HS-5 (cell line): ENCODE measurements around the gene EGLN3.
"Not testable (repeated sequence)": the region's sequence is repeated elsewhere in the genome, so short reads cannot be mapped to it uniquely, and the experiment has no call there.

Experiments used
- DNase-seq: peaks from one replicate; pipeline ENCODE4 v3.0.0-alpha.2; 2012; ENCODE audit warnings: low read depth

Gene EGLN3

GRCh38 chr14:33934938-33935337 lies 15.9 kb downstream of the EGLN3 start:
- no peak for DNase-seq

- DNase-seq, result no peak
These were observed 16.7 kb downstream of the EGLN3 start for GRCh38 chr14:33934043-33934750.

GRCh38 chr14:33933386-33933933 lies 17.4 kb downstream of the EGLN3 start:
- DNase-seq, result no peak

- no peak for DNase-seq
These were observed 18.1 kb downstream of the EGLN3 start for GRCh38 chr14:33932576-33933345.

- no peak for DNase-seq
These were observed 18.8 kb downstream of the EGLN3 start for GRCh38 chr14:33932033-33932432.

GRCh38 chr14:33931461-33931860 lies 19.4 kb downstream of the EGLN3 start:
- no peak for DNase-seq

- no peak for DNase-seq
These were observed 20.4 kb downstream of the EGLN3 start for GRCh38 chr14:33930439-33930838.

- no peak for DNase-seq
These were observed 21.0 kb downstream of the EGLN3 start for GRCh38 chr14:33929799-33930408.

- no peak for DNase-seq
These were observed 22.0 kb downstream of the EGLN3 start for GRCh38 chr14:33928895-33929294.

GRCh38 chr14:33927944-33928343 lies 22.9 kb downstream of the EGLN3 start:
- no peak for DNase-seq

GRCh38 chr14:33926967-33927366 lies 23.9 kb downstream of the EGLN3 start:
- not testable (repeated sequence) for DNase-seq

- no peak for DNase-seq
These were observed 24.9 kb downstream of the EGLN3 start for GRCh38 chr14:33925946-33926345.

GRCh38 chr14:33925235-33925634 lies 25.6 kb downstream of the EGLN3 start:
- DNase-seq, result no peak

GRCh38 chr14:33924566-33925100 lies 26.2 kb downstream of the EGLN3 start:
- DNase-seq, result no peak

GRCh38 chr14:33922125-33922524 lies 28.7 kb downstream of the EGLN3 start:
- no peak for DNase-seq

- DNase-seq, result no peak
These were observed 32.6 kb downstream of the EGLN3 start for GRCh38 chr14:33918256-33918655.

GRCh38 chr14:33917661-33918060 lies 33.2 kb downstream of the EGLN3 start:
- DNase-seq, result no peak

- peak; percentile 6 for DNase-seq
These were observed 34.0 kb downstream of the EGLN3 start for GRCh38 chr14:33916663-33917565.

GRCh38 chr14:33915682-33916081 lies 35.2 kb downstream of the EGLN3 start:
- no peak for DNase-seq

GRCh38 chr14:33914676-33915516 lies 36.0 kb downstream of the EGLN3 start:
- DNase-seq, result peak; percentile 18

- DNase-seq, result no peak
These were observed 39.8 kb downstream of the EGLN3 start for GRCh38 chr14:33911046-33911445.
